Measurements from ENCODE around the gene TEK. TPM values are rescaled to one million over a fixed set of nuclear protein-coding genes. Genes with fewer than 3 reads are reported as not detected.

Gene TEK
- polyA plus RNA-seq, 2 donors = 0.55 to 1.3 TPM

- H3K27ac ChIP-seq (ENCODE audit: low read depth in 2 of 2, low read length in 1 of 2) = no peak overlapping the region
- no peaks in the 10 kb centered on the region for H3K9me3 ChIP-seq (ENCODE audit: control insufficient read depth in 2 of 2, insufficient read depth in 1 of 2, low read depth in 1 of 2, low read length in 1 of 2)
- no peak overlapping the region for H3K4me3 ChIP-seq (ENCODE audit: low read depth in 1 of 2, low read length in 2 of 2)
- H3K36me3 ChIP-seq (ENCODE audit: control insufficient read depth in 2 of 2, insufficient read depth in 2 of 2, low read length in 1 of 2) = no peaks in the 10 kb centered on the region
- no peaks in the 10 kb centered on the region for H3K4me1 ChIP-seq (ENCODE audit: control insufficient read depth in 2 of 2, insufficient read depth in 2 of 2, low read length in 1 of 2)
- H3K27me3 ChIP-seq (ENCODE audit: control insufficient read depth in 1 of 2, insufficient read depth in 2 of 2, low read length in 2 of 2) = no peaks in the 10 kb centered on the region
- WGBS, 2 donors = 79 to 84% methylated on average over 1 of the region's 1 CpG
These were observed 169.3 kb downstream of the TEK start for GRCh38 chr9:27278374-27278773.

GRCh38 chr9:27279611-27280010 lies 170.6 kb downstream of the TEK start:
- WGBS, 2 donors = 79 to 86% methylated on average over 3 of the region's 3 CpGs
- H3K27ac ChIP-seq (ENCODE audit: low read depth in 2 of 2, low read length in 1 of 2) = no peak overlapping the region
- no peaks in the 10 kb centered on the region for H3K36me3 ChIP-seq (ENCODE audit: control insufficient read depth in 2 of 2, insufficient read depth in 2 of 2, low read length in 1 of 2)
- H3K9me3 ChIP-seq (ENCODE audit: control insufficient read depth in 2 of 2, insufficient read depth in 1 of 2, low read depth in 1 of 2, low read length in 1 of 2) = no peaks in the 10 kb centered on the region
- no peaks in the 10 kb centered on the region for H3K4me1 ChIP-seq (ENCODE audit: control insufficient read depth in 2 of 2, insufficient read depth in 2 of 2, low read length in 1 of 2)
- H3K27me3 ChIP-seq (ENCODE audit: control insufficient read depth in 1 of 2, insufficient read depth in 2 of 2, low read length in 2 of 2) = no peaks in the 10 kb centered on the region
- no peak overlapping the region for H3K4me3 ChIP-seq (ENCODE audit: low read depth in 1 of 2, low read length in 2 of 2)

Other genes starting within 250 kb of the TEK start
- 1 to 10 TPM; 6.7 to 9.6 TPM for gene CAAP1, start 216.4 kb upstream of the TEK start, polyA plus RNA-seq
- gene PLAA, start 162.0 kb upstream of the TEK start, polyA plus RNA-seq = 10 to 100 TPM in 1 of 2 donors, 1 to 10 TPM in 1; 8.9 to 13.9 TPM
- gene IFT74, start 152.8 kb upstream of the TEK start, polyA plus RNA-seq = 1 to 10 TPM; 5.1 to 5.5 TPM
- gene LRRC19, start 103.6 kb upstream of the TEK start, polyA plus RNA-seq = not detected
- gene EQTN, start 187.9 kb downstream of the TEK start, polyA plus RNA-seq = not detected

Measured in esophagus (tissue), 2 donors.